ENCODE measurements around the gene LILRA5. TPM values are rescaled to one million over a fixed set of nuclear protein-coding genes. Genes with fewer than 3 reads are reported as not detected.

Gene LILRA5
- total and polyA plus RNA-seq, 10 of the 15 experiments (the other 5 are each of a cell fraction or from before 2014, with no cell fraction given) = 0.05 to 1.2 (median 0.36) TPM; not detected in 4

DNA sequence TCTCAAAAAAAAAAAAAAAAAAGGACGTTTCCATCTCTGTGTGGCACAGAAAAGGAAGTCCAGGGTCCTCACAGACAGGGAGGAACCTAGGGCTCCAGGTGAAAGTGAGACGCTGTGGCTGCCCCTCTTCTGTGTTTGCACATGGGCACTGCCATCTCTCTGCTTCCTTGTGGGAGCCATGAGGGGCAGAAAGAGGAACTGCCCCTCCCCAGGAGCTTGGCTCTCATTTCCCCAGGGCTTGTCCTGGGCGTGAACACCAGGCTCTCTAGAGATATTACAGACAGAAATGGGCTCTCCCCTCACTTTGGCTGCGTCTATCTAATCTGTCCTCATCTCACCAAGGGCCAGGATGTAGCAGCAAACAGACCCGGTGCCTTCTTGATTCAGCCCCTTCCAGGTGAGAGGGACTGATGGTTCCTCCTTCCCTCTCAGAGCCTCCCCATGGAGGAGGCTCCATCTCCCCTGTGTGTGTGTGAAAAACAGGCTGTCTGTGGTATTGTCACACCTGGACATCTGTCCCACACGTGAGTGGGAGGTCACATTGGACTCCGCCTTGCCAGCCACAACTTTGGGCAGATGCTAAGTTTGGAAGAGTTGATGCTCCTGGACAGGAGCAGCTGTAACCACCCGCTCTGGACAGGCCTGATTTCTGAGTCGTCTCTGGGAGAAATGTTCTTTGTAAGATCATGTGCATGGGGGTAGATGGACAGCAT lies 26.8 kb upstream of the LILRA5 start:
- ChIA-PET POLR2A (no interaction called here), CTCF (interaction anchor here (0.6 to 1.5 kb wide), 6 partner anchors 12 to 653 kb away, joined by 3 to 15 read pairs (median 4); no protein-coding TSS in a partner anchor), RAD21 (ENCODE audit: unreplicated experiment) (interaction anchor here (0.9 kb wide), 1 partner anchor 14 kb away, joined by 4 read pairs; no protein-coding TSS in a partner anchor), SMC1A (ENCODE audit: uncharacterized antibody, unreplicated experiment) (interaction anchor here (0.9 kb wide), 2 partner anchors 11 to 15 kb away, joined by 3 to 4 read pairs; no protein-coding TSS in a partner anchor)
- BruUV-seq (replicated peaks) = no TSS peak
- Histone ChIP-seq H3K4me1 (ENCODE audit: control insufficient read depth, insufficient read depth, low read length) (no peaks in the 10 kb centered on the region), H3K9me3 (replicated peaks; ENCODE audit: control insufficient read depth, insufficient read depth, low read length) (no peaks in the 10 kb centered on the region), H3K4me2 (ENCODE audit: control insufficient read depth, insufficient read depth) (no peak overlapping the region), H3K27me3 (replicated peaks in 1 of 2; ENCODE audit: control insufficient read depth in 2 of 2, insufficient read depth in 2 of 2, low read length in 1 of 2) (0 out of 4 replicates have a peak, but pooled peaks cover 0 to 2% of the 10 kb centered on the region in 2 experiments), H3K79me2 (ENCODE audit: control insufficient read depth, insufficient read depth, low read length) (no peaks in the 10 kb centered on the region), H3K4me3 (no peak overlapping the region), H2AFZ (ENCODE audit: control insufficient read depth, low read depth, low read length) (no peak overlapping the region), H3K9ac (ENCODE audit: control insufficient read depth, insufficient read depth, low read length) (no peak overlapping the region), H3K36me3 (ENCODE audit: control insufficient read depth in 2 of 2, insufficient read depth in 2 of 2, low read length in 1 of 2) (no peaks in the 10 kb centered on the region), H3K27ac (ENCODE audit: control insufficient read depth, insufficient read depth) (no peak overlapping the region), H4K20me1 (ENCODE audit: control insufficient read depth, insufficient read depth) (no peaks in the 10 kb centered on the region)
- FAIRE-seq (no peak), ATAC-seq (peak; percentile 71), DNase-seq (ENCODE audit: low read depth, low spot score) (no peak)
- 11% methylated on average over 8 of the region's 9 CpGs for WGBS (ENCODE audit: insufficient coverage, insufficient replicate concordance, low lambda C conversion rate, missing lambda C conversion rate)
- in situ Hi-C loops (cut with MboI) (no loop called here), intact Hi-C loops (cut with micrococcal nuclease; ENCODE audit: unreplicated experiment) (no loop called here)
- TF ChIP-seq ESRRA (IDR thresholded peaks at IDR 0.05; ENCODE audit: low read length) (no peak), IKZF1 (conservative IDR thresholded peaks at IDR 0.05) (peak; percentile 38; the same call in 1 of the 2 replicates), EED (IDR thresholded peaks at IDR 0.05; ENCODE audit: low read depth) (peak; percentile 55), ASH2L (IDR thresholded peaks at IDR 0.05; ENCODE audit: borderline replicate concordance, low read depth) (no peak), JUNB (IDR thresholded peaks at IDR 0.05) (no peak), FOXM1 (IDR thresholded peaks at IDR 0.05; ENCODE audit: low read depth, low read length) (no peak), MXI1 (IDR thresholded peaks at IDR 0.05; ENCODE audit: low read depth, low read length) (no peak), NR2C2 (IDR thresholded peaks at IDR 0.05; ENCODE audit: borderline replicate concordance, control insufficient read depth, insufficient read length, low read depth) (no peak), MEF2B (IDR thresholded peaks at IDR 0.05; ENCODE audit: partially characterized antibody, poor library complexity, severe bottlenecking) (peak; percentile 77), PAX8 (IDR thresholded peaks at IDR 0.05) (no peak), EZH2 (IDR thresholded peaks at IDR 0.05; ENCODE audit: borderline replicate concordance, control insufficient read depth, low read depth, low read length) (no peak), SIN3A (IDR thresholded peaks at IDR 0.05; ENCODE audit: low read depth, low read length) (no peak), ZNF24 (IDR thresholded peaks at IDR 0.05) (no peak)
- TF ChIP-seq, protein P1, sequence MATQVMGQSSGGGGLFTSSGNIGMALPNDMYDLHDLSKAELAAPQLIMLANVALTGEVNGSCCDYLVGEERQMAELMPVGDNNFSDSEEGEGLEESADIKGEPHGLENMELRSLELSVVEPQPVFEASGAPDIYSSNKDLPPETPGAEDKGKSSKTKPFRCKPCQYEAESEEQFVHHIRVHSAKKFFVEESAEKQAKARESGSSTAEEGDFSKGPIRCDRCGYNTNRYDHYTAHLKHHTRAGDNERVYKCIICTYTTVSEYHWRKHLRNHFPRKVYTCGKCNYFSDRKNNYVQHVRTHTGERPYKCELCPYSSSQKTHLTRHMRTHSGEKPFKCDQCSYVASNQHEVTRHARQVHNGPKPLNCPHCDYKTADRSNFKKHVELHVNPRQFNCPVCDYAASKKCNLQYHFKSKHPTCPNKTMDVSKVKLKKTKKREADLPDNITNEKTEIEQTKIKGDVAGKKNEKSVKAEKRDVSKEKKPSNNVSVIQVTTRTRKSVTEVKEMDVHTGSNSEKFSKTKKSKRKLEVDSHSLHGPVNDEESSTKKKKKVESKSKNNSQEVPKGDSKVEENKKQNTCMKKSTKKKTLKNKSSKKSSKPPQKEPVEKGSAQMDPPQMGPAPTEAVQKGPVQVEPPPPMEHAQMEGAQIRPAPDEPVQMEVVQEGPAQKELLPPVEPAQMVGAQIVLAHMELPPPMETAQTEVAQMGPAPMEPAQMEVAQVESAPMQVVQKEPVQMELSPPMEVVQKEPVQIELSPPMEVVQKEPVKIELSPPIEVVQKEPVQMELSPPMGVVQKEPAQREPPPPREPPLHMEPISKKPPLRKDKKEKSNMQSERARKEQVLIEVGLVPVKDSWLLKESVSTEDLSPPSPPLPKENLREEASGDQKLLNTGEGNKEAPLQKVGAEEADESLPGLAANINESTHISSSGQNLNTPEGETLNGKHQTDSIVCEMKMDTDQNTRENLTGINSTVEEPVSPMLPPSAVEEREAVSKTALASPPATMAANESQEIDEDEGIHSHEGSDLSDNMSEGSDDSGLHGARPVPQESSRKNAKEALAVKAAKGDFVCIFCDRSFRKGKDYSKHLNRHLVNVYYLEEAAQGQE (IDR thresholded peaks at IDR 0.05; ENCODE audit: low read depth, low read length) = no peak
- TF ChIP-seq, protein P2, sequence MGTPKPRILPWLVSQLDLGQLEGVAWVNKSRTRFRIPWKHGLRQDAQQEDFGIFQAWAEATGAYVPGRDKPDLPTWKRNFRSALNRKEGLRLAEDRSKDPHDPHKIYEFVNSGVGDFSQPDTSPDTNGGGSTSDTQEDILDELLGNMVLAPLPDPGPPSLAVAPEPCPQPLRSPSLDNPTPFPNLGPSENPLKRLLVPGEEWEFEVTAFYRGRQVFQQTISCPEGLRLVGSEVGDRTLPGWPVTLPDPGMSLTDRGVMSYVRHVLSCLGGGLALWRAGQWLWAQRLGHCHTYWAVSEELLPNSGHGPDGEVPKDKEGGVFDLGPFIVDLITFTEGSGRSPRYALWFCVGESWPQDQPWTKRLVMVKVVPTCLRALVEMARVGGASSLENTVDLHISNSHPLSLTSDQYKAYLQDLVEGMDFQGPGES (IDR thresholded peaks at IDR 0.05) = no peak
- TF ChIP-seq, protein P3, sequence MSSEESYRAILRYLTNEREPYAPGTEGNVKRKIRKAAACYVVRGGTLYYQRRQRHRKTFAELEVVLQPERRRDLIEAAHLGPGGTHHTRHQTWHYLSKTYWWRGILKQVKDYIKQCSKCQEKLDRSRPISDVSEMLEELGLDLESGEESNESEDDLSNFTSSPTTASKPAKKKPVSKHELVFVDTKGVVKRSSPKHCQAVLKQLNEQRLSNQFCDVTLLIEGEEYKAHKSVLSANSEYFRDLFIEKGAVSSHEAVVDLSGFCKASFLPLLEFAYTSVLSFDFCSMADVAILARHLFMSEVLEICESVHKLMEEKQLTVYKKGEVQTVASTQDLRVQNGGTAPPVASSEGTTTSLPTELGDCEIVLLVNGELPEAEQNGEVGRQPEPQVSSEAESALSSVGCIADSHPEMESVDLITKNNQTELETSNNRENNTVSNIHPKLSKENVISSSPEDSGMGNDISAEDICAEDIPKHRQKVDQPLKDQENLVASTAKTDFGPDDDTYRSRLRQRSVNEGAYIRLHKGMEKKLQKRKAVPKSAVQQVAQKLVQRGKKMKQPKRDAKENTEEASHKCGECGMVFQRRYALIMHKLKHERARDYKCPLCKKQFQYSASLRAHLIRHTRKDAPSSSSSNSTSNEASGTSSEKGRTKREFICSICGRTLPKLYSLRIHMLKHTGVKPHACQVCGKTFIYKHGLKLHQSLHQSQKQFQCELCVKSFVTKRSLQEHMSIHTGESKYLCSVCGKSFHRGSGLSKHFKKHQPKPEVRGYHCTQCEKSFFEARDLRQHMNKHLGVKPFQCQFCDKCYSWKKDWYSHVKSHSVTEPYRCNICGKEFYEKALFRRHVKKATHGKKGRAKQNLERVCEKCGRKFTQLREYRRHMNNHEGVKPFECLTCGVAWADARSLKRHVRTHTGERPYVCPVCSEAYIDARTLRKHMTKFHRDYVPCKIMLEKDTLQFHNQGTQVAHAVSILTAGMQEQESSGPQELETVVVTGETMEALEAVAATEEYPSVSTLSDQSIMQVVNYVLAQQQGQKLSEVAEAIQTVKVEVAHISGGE (CRISPR knock-in tag; IDR thresholded peaks at IDR 0.05) = no peak
